Muscle layer of colon (tissue), 2 donors: ENCODE results near the gene GRIP1.
A peak's percentile ranks its signal among the peaks of the same experiment; 100 is the strongest.

Experiments used
- H3K27ac ChIP-seq: one replicate; pipeline ENCODE4 v1.7.0; 2013; ENCODE audit warnings: low read depth, mild to moderate bottlenecking, low read length, moderate library complexity
- H3K27me3 ChIP-seq, 2 donors: one replicate each; pipeline ENCODE4 v1.7.0; 2013; ENCODE audit warnings: low read length in 2 of 2, mild to moderate bottlenecking in 2 of 2; ENCODE audit not compliant: insufficient read depth in 2 of 2, control insufficient read depth in 1 of 2
- H3K36me3 ChIP-seq: one replicate; pipeline ENCODE4 v1.7.0; 2013; ENCODE audit warnings: mild to moderate bottlenecking, low read length; ENCODE audit not compliant: insufficient read depth
- H3K4me1 ChIP-seq: one replicate; pipeline ENCODE4 v1.7.0; 2013; ENCODE audit warnings: mild to moderate bottlenecking, low read length; ENCODE audit not compliant: insufficient read depth
- H3K4me3 ChIP-seq, 2 donors: one replicate each; pipeline ENCODE4 v1.7.0; 2013; ENCODE audit warnings: low read length in 2 of 2, low read depth in 1 of 2, mild to moderate bottlenecking in 1 of 2, moderate library complexity in 1 of 2
- H3K9ac ChIP-seq: one replicate; pipeline ENCODE4 v1.7.0; 2013; ENCODE audit warnings: low read length
- H3K9me3 ChIP-seq: one replicate; pipeline ENCODE4 v1.7.0; 2013; ENCODE audit warnings: mild to moderate bottlenecking, low read length
- donor health status: abdominal sarcoma.
- donor health status: Adenocarcinoma of cecum.

Gene GRIP1

DNA sequence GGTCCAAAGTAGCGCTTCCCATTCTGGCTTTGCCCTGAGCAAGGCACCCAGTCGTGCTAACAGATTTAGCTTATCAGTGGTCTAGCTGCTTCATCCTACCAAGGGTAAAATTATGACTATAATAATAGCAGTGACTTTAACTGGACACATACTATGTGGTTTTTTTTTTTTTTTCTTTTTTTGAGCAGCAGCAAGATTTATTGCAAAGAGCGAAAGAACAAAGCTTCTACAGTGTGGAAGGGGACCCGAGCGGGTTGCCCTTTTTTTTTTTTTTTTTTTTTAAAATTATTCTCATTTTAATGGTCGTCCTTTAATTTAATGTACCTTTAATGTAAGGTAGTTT is 376.1 kb downstream of the GRIP1 start:
- no peaks in the 10 kb centered on the region for H3K27me3 ChIP-seq
- no peaks in the 10 kb centered on the region for H3K9me3 ChIP-seq
- peak overlapping the region; percentile 87 for H3K9ac ChIP-seq
- H3K4me3 ChIP-seq: peak overlapping the region; percentile 57 to 100
- H3K27ac ChIP-seq: peak overlapping the region; percentile 40
- no peaks in the 10 kb centered on the region for H3K36me3 ChIP-seq
- peaks cover 8% of the 10 kb centered on the region for H3K4me1 ChIP-seq

DNA sequence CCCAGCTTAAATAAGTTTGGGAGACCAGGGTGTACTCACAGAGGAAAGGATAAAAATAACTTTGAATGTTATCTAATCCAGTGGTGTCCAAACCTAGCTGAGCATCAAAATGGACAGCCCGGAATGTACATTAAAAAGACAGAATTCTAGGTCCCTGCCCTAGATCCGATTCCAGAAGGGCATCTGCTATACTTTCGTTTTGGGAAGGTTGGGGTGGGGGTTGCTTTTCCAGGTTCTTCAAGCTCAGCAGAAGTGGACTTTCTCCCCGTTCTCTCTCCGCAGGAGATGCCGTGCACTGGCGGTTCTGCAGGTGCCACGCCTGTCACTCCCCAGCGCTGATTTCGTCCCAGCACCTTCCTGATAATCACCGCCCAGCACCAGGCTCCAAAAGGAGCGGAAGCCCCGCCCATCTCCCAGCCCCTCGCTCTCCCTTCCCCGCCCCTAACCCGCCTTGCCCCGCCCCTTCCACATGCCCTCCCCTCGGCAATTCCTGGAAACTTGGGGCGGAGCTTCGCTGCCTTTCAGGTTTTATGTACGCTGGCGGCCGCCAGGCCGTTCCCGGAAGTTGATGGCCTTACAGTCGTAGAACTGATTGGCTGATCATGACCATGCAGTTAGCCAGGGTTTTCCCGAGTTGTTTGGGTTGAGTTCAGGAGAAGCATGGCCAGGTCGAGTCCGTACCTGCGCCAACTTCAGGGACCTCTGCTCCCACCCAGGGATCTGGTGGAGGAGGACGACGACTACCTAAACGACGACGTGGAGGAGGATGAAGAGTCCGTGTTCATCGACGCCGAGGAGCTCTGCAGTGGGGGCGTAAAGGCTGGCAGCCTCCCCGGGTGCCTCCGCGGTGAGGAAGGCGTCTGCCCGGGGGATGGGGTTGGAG is 376.7 kb downstream of the GRIP1 start, which contains the start of gene HELB:
TSS of gene HELB (plus strand) at position 550 of the 883 bp plus-strand sequence. CDS start at position 661, 111 bp downstream.
- Histone ChIP-seq H3K9me3 (no peaks in the 10 kb centered on the region), H3K36me3 (no peaks in the 10 kb centered on the region), H3K27me3 (no peaks in the 10 kb centered on the region), H3K4me3 (peak within 1 kb of the TSS; percentile 76 to 100), H3K27ac (peak within 1 kb of the TSS; percentile 50), H3K4me1 (peaks cover 8% of the 10 kb centered on the region), H3K9ac (peak within 1 kb of the TSS; percentile 87)

DNA sequence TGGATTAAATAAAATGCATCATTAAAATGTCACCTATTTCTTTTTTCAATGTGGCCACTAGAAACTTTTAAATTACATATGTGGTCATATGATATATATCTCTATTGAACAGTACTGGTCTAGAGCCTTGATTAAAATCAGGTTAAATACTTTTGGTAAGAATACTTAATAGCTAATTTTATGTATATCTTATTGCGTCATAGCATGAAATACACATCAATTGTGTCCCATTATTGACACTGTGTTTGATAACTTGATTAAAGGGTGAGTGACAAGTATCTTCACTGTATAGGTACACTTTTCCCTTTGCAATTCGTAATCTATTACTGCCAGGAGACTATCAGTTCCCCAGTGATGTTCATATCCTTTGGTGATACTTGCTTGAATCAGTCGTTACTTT is 381.0 kb downstream of the GRIP1 start:
- Histone ChIP-seq H3K4me3 (no peak overlapping the region), H3K27ac (no peak overlapping the region), H3K9ac (no peak overlapping the region), H3K27me3 (no peaks in the 10 kb centered on the region), H3K36me3 (no peaks in the 10 kb centered on the region), H3K4me1 (no peaks in the 10 kb centered on the region), H3K9me3 (no peaks in the 10 kb centered on the region)
